PFSK-1 (cell line): ENCODE data around the gene TNFRSF19.

Experiments used
- FOXP2 ChIP-seq: optimal IDR thresholded peaks from 2 replicates; pipeline ENCODE3; 2011; ENCODE audit warnings: borderline replicate concordance, control low read depth, inconsistent platforms; ENCODE audit not compliant: insufficient read depth; ENCODE audit errors: extremely low read length, extremely low read depth
- POLR2AphosphoS5 ChIP-seq: IDR thresholded peaks from 2 replicates; pipeline ENCODE4 v1.6.1; 2012; ENCODE audit warnings: low read depth, mild to moderate bottlenecking, control low read depth, low read length, moderate library complexity
- SIN3A ChIP-seq: IDR thresholded peaks from 2 replicates; pipeline ENCODE4 v1.6.1; 2012; ENCODE audit warnings: mild to moderate bottlenecking, low read length, moderate library complexity, borderline replicate concordance; ENCODE audit not compliant: insufficient read depth
- TAF1 ChIP-seq: IDR thresholded peaks from 2 replicates; pipeline ENCODE4 v1.6.1; 2012; ENCODE audit warnings: low read length, control low read depth, borderline replicate concordance; ENCODE audit not compliant: insufficient read depth
- TF ChIP-seq, protein P1 (sequence below), 2 experiments: IDR thresholded peaks; 2 replicates each; pipeline versions ENCODE4 v1.6.1 to v1.8.0; 2011 to 2012; ENCODE audit warnings: low read depth in 2 of 2, low read length in 2 of 2, control low read depth in 1 of 2, inconsistent platforms in 1 of 2, mild to moderate bottlenecking in 1 of 2, moderate library complexity in 1 of 2; ENCODE audit not compliant: insufficient read depth in 1 of 2

Gene TNFRSF19

DNA sequence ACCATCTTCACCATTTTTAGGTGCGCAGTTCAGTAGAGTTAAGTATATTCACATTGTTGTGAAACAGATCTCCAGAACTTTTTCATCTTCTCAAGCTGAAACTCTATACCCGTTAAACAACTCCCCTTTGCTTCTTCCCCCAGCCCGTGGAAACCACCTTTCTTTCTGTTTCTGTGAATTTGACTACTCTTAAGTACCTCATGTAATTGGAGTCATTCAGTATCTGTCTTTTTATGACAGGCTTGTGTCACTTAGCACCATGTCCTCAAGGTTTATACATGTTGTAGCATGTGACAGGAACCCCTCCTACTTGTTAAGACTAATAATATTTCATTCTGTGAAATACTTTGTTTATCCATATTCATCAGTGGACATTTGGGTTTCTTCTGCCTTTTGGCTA is 52.8 kb downstream of the TNFRSF19 start:
- TF ChIP-seq TAF1, result no peak
- no peak for TF ChIP-seq POLR2AphosphoS5
- TF ChIP-seq FOXP2, result no peak
- no peak for TF ChIP-seq SIN3A
- TF ChIP-seq, protein P1, sequence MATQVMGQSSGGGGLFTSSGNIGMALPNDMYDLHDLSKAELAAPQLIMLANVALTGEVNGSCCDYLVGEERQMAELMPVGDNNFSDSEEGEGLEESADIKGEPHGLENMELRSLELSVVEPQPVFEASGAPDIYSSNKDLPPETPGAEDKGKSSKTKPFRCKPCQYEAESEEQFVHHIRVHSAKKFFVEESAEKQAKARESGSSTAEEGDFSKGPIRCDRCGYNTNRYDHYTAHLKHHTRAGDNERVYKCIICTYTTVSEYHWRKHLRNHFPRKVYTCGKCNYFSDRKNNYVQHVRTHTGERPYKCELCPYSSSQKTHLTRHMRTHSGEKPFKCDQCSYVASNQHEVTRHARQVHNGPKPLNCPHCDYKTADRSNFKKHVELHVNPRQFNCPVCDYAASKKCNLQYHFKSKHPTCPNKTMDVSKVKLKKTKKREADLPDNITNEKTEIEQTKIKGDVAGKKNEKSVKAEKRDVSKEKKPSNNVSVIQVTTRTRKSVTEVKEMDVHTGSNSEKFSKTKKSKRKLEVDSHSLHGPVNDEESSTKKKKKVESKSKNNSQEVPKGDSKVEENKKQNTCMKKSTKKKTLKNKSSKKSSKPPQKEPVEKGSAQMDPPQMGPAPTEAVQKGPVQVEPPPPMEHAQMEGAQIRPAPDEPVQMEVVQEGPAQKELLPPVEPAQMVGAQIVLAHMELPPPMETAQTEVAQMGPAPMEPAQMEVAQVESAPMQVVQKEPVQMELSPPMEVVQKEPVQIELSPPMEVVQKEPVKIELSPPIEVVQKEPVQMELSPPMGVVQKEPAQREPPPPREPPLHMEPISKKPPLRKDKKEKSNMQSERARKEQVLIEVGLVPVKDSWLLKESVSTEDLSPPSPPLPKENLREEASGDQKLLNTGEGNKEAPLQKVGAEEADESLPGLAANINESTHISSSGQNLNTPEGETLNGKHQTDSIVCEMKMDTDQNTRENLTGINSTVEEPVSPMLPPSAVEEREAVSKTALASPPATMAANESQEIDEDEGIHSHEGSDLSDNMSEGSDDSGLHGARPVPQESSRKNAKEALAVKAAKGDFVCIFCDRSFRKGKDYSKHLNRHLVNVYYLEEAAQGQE (IDR thresholded peaks at IDR 0.05; ENCODE audit: insufficient read depth in 1 of 2, low read depth in 2 of 2, low read length in 2 of 2), result no peak

DNA sequence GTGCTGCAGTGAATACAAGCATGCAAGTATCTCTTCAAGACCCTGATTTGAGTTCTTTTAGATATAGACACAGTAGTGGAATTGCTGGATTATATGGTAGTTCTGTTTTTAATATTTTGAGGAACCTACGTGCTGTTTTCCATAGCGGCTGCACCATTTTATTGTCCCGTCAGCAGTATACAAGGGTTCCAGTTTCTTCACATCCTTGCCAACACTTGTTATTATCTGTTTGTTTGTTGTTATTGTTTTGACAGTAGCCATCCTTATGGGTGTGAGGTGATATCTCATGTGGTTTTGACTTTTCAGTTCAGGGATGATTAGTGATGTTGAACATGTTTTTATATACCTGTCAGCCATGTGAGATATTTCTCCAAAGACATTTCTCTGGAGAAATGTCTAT is 53.2 kb downstream of the TNFRSF19 start:
- no peak for TF ChIP-seq TAF1
- no peak for TF ChIP-seq SIN3A
- no peak for TF ChIP-seq POLR2AphosphoS5
- no peak for TF ChIP-seq FOXP2
- TF ChIP-seq, protein P1 (IDR thresholded peaks at IDR 0.05; ENCODE audit: insufficient read depth in 1 of 2, low read depth in 2 of 2, low read length in 2 of 2), result no peak

DNA sequence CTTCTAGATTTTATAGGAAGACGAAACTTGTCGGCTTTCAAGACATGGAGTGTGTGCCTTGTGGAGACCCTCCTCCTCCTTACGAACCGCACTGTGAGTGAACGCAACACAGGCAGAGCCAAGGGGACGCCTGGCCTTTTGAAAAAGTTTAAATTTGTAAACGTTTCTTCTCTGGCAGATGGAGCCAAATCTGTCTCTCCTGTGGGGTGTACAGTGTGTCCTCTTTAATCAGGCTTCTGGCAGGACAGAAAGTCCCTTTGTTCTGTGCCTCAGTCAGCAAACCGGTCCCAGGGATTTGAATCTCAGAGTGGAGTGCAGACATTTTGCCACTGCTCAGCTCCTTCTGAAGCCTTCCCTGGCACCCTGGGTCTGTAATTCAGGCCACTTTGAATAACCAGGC is 56.5 kb downstream of the TNFRSF19 start:
- no peak for TF ChIP-seq TAF1
- TF ChIP-seq, protein P1 (IDR thresholded peaks at IDR 0.05; ENCODE audit: insufficient read depth in 1 of 2, low read depth in 2 of 2, low read length in 2 of 2), result no peak
- no peak for TF ChIP-seq SIN3A
- TF ChIP-seq FOXP2, result no peak
- TF ChIP-seq POLR2AphosphoS5, result no peak

DNA sequence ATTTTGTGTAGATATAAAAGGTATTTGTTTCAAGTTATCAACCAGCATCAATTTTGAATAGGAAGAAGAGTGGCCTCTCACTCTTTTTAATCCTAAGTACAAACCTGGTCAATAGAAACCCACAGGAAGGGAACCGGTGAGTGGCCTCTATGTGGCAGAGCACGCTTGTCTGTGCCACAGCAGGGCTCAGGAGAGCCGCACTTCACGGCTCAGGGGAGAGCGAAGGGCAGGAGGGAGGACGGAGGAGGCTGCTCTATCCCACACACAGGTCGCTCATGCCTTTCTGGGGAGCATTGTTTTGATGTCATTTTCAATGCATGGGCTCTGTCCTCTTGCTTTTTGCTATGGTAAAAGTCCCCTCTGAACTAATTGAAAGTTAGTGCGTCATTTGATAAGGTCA is 57.2 kb downstream of the TNFRSF19 start:
- TF ChIP-seq POLR2AphosphoS5, result no peak
- TF ChIP-seq TAF1, result no peak
- no peak for TF ChIP-seq FOXP2
- TF ChIP-seq SIN3A, result no peak
- TF ChIP-seq, protein P1 (IDR thresholded peaks at IDR 0.05; ENCODE audit: insufficient read depth in 1 of 2, low read depth in 2 of 2, low read length in 2 of 2), result no peak

DNA sequence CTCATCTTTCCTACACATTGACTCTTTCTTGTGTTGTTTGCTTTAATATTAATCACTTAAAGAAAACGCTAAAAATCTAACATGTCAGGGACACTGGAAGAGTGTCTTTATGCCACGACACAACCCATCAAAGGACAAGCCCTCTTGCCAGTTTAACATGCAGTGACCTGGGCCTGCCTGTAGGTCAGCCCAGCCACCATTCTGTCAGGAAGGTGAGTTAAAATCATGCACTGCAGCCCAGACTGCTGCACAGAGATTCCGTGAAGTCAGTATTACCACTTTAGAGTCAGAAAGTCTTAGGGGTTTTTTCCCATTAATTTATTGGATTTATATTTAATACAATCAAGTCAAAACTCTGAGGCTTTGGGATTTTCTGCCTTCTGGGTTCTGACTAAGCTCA is 58.0 kb downstream of the TNFRSF19 start:
- TF ChIP-seq, protein P1 (IDR thresholded peaks at IDR 0.05; ENCODE audit: insufficient read depth in 1 of 2, low read depth in 2 of 2, low read length in 2 of 2), result no peak
- TF ChIP-seq SIN3A, result no peak
- TF ChIP-seq POLR2AphosphoS5, result no peak
- TF ChIP-seq TAF1, result no peak
- TF ChIP-seq FOXP2, result no peak
